Measurements from ENCODE around the gene TMPRSS2. TPM values are rescaled to one million over a fixed set of nuclear protein-coding genes. Genes with fewer than 3 reads are reported as not detected.

The TMPRSS2 gene
- total and polyA plus RNA-seq, 2 donors (not counting 3 experiments of a cell fraction or from before 2014, with no cell fraction given), result not detected

DNA sequence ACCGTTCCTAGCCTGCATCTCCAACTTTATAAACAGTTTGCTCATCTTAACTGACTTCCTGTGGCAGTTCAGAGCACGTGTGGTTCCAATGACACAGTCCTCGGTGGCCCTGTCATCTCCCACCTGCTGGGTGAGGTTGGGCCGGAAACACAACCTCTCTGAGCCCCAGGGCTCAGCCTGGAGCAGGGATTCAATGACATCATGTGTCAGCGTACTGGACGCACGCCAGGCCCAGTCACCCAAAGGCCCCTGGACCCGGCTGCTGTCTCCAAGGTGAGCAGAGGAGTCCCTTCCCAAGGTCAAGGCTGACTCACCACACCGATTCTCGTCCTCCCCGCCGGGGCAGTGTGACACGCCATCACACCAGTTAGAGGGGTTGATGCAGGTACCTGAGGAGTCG lies 19.9 kb downstream of the TMPRSS2 start:
- no peak for FAIRE-seq
- POLR2A ChIA-PET, result no interaction called here
- intact Hi-C loops (cut with micrococcal nuclease), result no loop called here
- BruUV-seq (replicated peaks), result no TSS peak
- dilution Hi-C loops (cut with MboI; ENCODE audit: extremely low pct_ligation_motif_present, low sequenced_read_pairs), result no loop called here
- H3K4me2 ChIP-seq (ENCODE audit: insufficient read depth, low read length), result no peak overlapping the region
- no peaks in the 10 kb centered on the region for H4K20me1 ChIP-seq (replicated peaks; ENCODE audit: control insufficient read depth, extremely low read depth, insufficient read depth, low read length)
- H3K9ac ChIP-seq (replicated peaks; ENCODE audit: extremely low read depth, insufficient read depth, low read length), result no peak overlapping the region
- H3K36me3 ChIP-seq (ENCODE audit: control insufficient read depth in 2 of 2, extremely low read depth in 1 of 2, insufficient read depth in 2 of 2, low read length in 2 of 2), result no peaks in the 10 kb centered on the region
- H3K9me1 ChIP-seq (replicated peaks; ENCODE audit: control insufficient read depth, extremely low read depth, insufficient read depth, low read length), result no peaks in the 10 kb centered on the region
- TF ChIP-seq JUN (IDR thresholded peaks at IDR 0.05; ENCODE audit: borderline replicate concordance, insufficient read depth, insufficient read length, low read depth) (no peak), MYC (IDR thresholded peaks at IDR 0.05; ENCODE audit: low read depth, low read length) (no peak), FOS (IDR thresholded peaks at IDR 0.05; ENCODE audit: borderline replicate concordance, insufficient read depth, low read length) (no peak), EZH2 (IDR thresholded peaks at IDR 0.05; ENCODE audit: borderline replicate concordance, low read depth, low read length, severe bottlenecking) (no peak), POLR2AphosphoS5 (IDR thresholded peaks at IDR 0.05; ENCODE audit: insufficient read depth, low read depth, low read length) (no peak), GATA2 (IDR thresholded peaks at IDR 0.05; ENCODE audit: insufficient read depth, insufficient read length, low read depth, low read length) (no peak), POLR2A (IDR thresholded peaks at IDR 0.05; ENCODE audit: low read depth, low read length) (no peak)
- TF ChIP-seq, protein P1, sequence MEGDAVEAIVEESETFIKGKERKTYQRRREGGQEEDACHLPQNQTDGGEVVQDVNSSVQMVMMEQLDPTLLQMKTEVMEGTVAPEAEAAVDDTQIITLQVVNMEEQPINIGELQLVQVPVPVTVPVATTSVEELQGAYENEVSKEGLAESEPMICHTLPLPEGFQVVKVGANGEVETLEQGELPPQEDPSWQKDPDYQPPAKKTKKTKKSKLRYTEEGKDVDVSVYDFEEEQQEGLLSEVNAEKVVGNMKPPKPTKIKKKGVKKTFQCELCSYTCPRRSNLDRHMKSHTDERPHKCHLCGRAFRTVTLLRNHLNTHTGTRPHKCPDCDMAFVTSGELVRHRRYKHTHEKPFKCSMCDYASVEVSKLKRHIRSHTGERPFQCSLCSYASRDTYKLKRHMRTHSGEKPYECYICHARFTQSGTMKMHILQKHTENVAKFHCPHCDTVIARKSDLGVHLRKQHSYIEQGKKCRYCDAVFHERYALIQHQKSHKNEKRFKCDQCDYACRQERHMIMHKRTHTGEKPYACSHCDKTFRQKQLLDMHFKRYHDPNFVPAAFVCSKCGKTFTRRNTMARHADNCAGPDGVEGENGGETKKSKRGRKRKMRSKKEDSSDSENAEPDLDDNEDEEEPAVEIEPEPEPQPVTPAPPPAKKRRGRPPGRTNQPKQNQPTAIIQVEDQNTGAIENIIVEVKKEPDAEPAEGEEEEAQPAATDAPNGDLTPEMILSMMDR (IDR thresholded peaks at IDR 0.05; ENCODE audit: extremely low read depth in 1 of 2, insufficient read depth in 1 of 2, low read depth in 1 of 2, low read length in 2 of 2), result no peak
- TF ChIP-seq, protein P2, sequence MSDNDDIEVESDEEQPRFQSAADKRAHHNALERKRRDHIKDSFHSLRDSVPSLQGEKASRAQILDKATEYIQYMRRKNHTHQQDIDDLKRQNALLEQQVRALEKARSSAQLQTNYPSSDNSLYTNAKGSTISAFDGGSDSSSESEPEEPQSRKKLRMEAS (IDR thresholded peaks at IDR 0.05; ENCODE audit: insufficient read depth, insufficient read length), result no peak
- H3K79me2 ChIP-seq (ENCODE audit: control insufficient read depth, insufficient read depth, low read length), result no peaks in the 10 kb centered on the region
- no peak overlapping the region for H3K27ac ChIP-seq (ENCODE audit: insufficient read depth, low read depth, low read length)
- no peaks in the 10 kb centered on the region for H3K4me1 ChIP-seq (ENCODE audit: control insufficient read depth, extremely low read depth, insufficient read depth, low read length)
- CTCF ChIA-PET, result no interaction called here
- no peak overlapping the region for H2AFZ ChIP-seq (ENCODE audit: low read depth, low read length)
- no peak for DNase-seq (ENCODE audit: low read depth, low spot score)
- no peaks in the 10 kb centered on the region for H3K9me3 ChIP-seq (replicated peaks; ENCODE audit: control insufficient read depth, insufficient read depth, low read length)
- no peak overlapping the region for H3K4me3 ChIP-seq (replicated peaks in 1 of 3; ENCODE audit: insufficient read depth in 1 of 3, low read depth in 1 of 3, low read length in 3 of 3)
- H3K27me3 ChIP-seq (ENCODE audit: control insufficient read depth in 2 of 2, insufficient read depth in 2 of 2, low read length in 2 of 2), result no peaks in the 10 kb centered on the region

Measured in endothelial cell of umbilical vein (primary cell).